CD4-positive, CD25-positive, alpha-beta regulatory T cell (primary cell): ENCODE data around the gene SYNC. TPM values are rescaled to one million over a fixed set of nuclear protein-coding genes. Genes with fewer than 3 reads are reported as not detected.

Source experiments
- ATAC-seq, 2 donors: fragments of 150-1000 bp; cut with Tn5 transposase; one replicate each; pipeline ENCODE4 v1.10.0; 2021; ENCODE audit warnings: low read depth in 2 of 2, moderate number of reproducible peaks in 2 of 2, moderate library complexity in 1 of 2
- DNase-seq, 3 donors: peaks; one replicate each; pipeline versions ENCODE4 v3.0.0 to v3.0.0-alpha.2; 2012 to 2022; ENCODE audit warnings: mixed read lengths in 1 of 3
- H3K27ac ChIP-seq: one replicate; pipeline ENCODE4 v1.7.0; 2013; ENCODE audit warnings: mild to moderate bottlenecking, low read length; ENCODE audit not compliant: insufficient read depth, poor library complexity, severe bottlenecking
- H3K27me3 ChIP-seq: one replicate; pipeline ENCODE4 v1.7.0; 2013; ENCODE audit warnings: low read length; ENCODE audit not compliant: control insufficient read depth, insufficient read depth
- H3K36me3 ChIP-seq: one replicate; pipeline ENCODE4 v1.7.0; 2013; ENCODE audit warnings: mild to moderate bottlenecking, low read length, moderate library complexity; ENCODE audit not compliant: control insufficient read depth, insufficient read depth
- H3K4me1 ChIP-seq: 2 replicates; pipeline ENCODE4 v1.7.0; 2013; ENCODE audit warnings: mild to moderate bottlenecking, low read length; ENCODE audit not compliant: insufficient read depth, control insufficient read depth, poor library complexity, severe bottlenecking
- H3K4me3 ChIP-seq: one replicate; pipeline ENCODE4 v1.7.0; 2013; ENCODE audit warnings: low read depth, mild to moderate bottlenecking, low read length, moderate library complexity
- H3K9me3 ChIP-seq, 2 experiments: 1 replicate in 1 of 2; 2 replicates in 1 of 2; pipeline ENCODE4 v1.7.0; 2013; ENCODE audit warnings: low read length in 2 of 2, mild to moderate bottlenecking in 1 of 2, moderate library complexity in 1 of 2; ENCODE audit not compliant: control insufficient read depth in 2 of 2
- H3K27ac Mint-ChIP-seq, 3 donors: one replicate each; pipeline ENCODE4 v1.8.0; 2020 to 2022; ENCODE audit warnings: mild to moderate bottlenecking in 3 of 3, mixed read lengths in 3 of 3, moderate library complexity in 2 of 3
- H3K27me3 Mint-ChIP-seq: one replicate; pipeline ENCODE4 v1.8.0; 2022; ENCODE audit warnings: mild to moderate bottlenecking, mixed read lengths
- H3K36me3 Mint-ChIP-seq: one replicate; pipeline ENCODE4 v1.8.0; 2020; ENCODE audit warnings: mixed read lengths
- H3K4me1 Mint-ChIP-seq, 4 donors: one replicate each; pipeline ENCODE4 v1.8.0; 2020 to 2022; ENCODE audit warnings: mixed read lengths in 4 of 4, mild to moderate bottlenecking in 1 of 4
- H3K4me3 Mint-ChIP-seq, 4 donors: one replicate each; pipeline ENCODE4 v1.8.0; 2020 to 2022; ENCODE audit warnings: mild to moderate bottlenecking in 4 of 4, mixed read lengths in 4 of 4, moderate library complexity in 3 of 4
- H3K9me3 Mint-ChIP-seq, 7 donors: one replicate each; pipeline ENCODE4 v1.8.0; 2020 to 2022; ENCODE audit warnings: mixed read lengths in 7 of 7, mild to moderate bottlenecking in 3 of 7, moderate library complexity in 2 of 7
- polyA plus RNA-seq, 4 donors: library from polyadenylated mRNA; unstranded; fragments of 300-500 nt; fragmentation: Illumina TruSeq; gene quantifications; one replicate each; pipeline ENCODE4 v1.2.3, GENCODE V29; 2021
- total RNA-seq: library from RNA; stranded (reverse); gene quantifications from one replicate; pipeline ENCODE4 v1.2.3, GENCODE V29; 2022

The SYNC gene
- total and polyA plus RNA-seq, 5 donors from 2014 or later: not detected

GRCh38 chr1:32743380-32744070, 41.0 kb upstream of the SYNC start:
- H3K36me3 ChIP-seq: no peaks in the 10 kb centered on the region
- H3K4me1 Mint-ChIP-seq: peaks cover 0 to 5% (median 2%) of the 10 kb centered on the region in 4 donors
- peaks cover 17% of the 10 kb centered on the region for H3K27me3 ChIP-seq
- no peaks in the 10 kb centered on the region for H3K36me3 Mint-ChIP-seq
- H3K4me3 ChIP-seq: no peak overlapping the region
- H3K9me3 ChIP-seq: no peaks in the 10 kb centered on the region
- peaks cover 4% of the 10 kb centered on the region for H3K4me1 ChIP-seq
- H3K27me3 Mint-ChIP-seq: peaks cover 56% of the 10 kb centered on the region
- peaks cover 0 to 1% (median 0%) of the 10 kb centered on the region in 7 donors for H3K9me3 Mint-ChIP-seq
- no peak overlapping the region for H3K27ac Mint-ChIP-seq
- ATAC-seq (no peak), DNase-seq (no peak)
- peak overlapping the region in 2 of 4 donors; percentile 33 to 69 for H3K4me3 Mint-ChIP-seq
- H3K27ac ChIP-seq: no peak overlapping the region

- H3K27me3 ChIP-seq: peaks cover 17% of the 10 kb centered on the region
- no peaks in the 10 kb centered on the region for H3K9me3 ChIP-seq
- H3K4me1 ChIP-seq: peaks cover 4% of the 10 kb centered on the region
- Mint-ChIP-seq H3K27me3 (peaks cover 54% of the 10 kb centered on the region), H3K27ac (no peak overlapping the region), H3K4me3 (peak overlapping the region in 2 of 4 donors; percentile 33 to 69), H3K9me3 (peaks cover 0 to 1% (median 0%) of the 10 kb centered on the region in 7 donors), H3K36me3 (no peaks in the 10 kb centered on the region), H3K4me1 (peaks cover 0 to 5% (median 2%) of the 10 kb centered on the region in 4 donors)
- DNase-seq (no peak), ATAC-seq (no peak)
- H3K36me3 ChIP-seq: no peaks in the 10 kb centered on the region
- no peak overlapping the region for H3K27ac ChIP-seq
- no peak overlapping the region for H3K4me3 ChIP-seq
Observed at GRCh38 chr1:32742956-32743355, 40.4 kb upstream of the SYNC start.

- Histone ChIP-seq H3K9me3 (no peaks in the 10 kb centered on the region), H3K4me3 (no peak overlapping the region), H3K27ac (no peak overlapping the region), H3K36me3 (no peaks in the 10 kb centered on the region), H3K4me1 (peaks cover 4% of the 10 kb centered on the region), H3K27me3 (peaks cover 17% of the 10 kb centered on the region)
- no peak for DNase-seq
- H3K4me1 Mint-ChIP-seq: peaks cover 0 to 5% (median 2%) of the 10 kb centered on the region in 4 donors
- no peaks in the 10 kb centered on the region for H3K36me3 Mint-ChIP-seq
- H3K27ac Mint-ChIP-seq: no peak overlapping the region
- H3K27me3 Mint-ChIP-seq: peaks cover 52% of the 10 kb centered on the region
- peaks cover 0 to 1% (median 0%) of the 10 kb centered on the region in 7 donors for H3K9me3 Mint-ChIP-seq
- peak overlapping the region in 2 of 4 donors; percentile 11 to 69 for H3K4me3 Mint-ChIP-seq
- ATAC-seq: no peak
Observed at GRCh38 chr1:32742199-32742947, 39.8 kb upstream of the SYNC start.

- Mint-ChIP-seq H3K36me3 (no peaks in the 10 kb centered on the region), H3K9me3 (no peaks in the 10 kb centered on the region), H3K4me1 (peaks cover 0 to 5% (median 2%) of the 10 kb centered on the region in 4 donors), H3K4me3 (peak overlapping the region in 2 of 4 donors; percentile 75 to 78), H3K27me3 (peaks cover 54% of the 10 kb centered on the region), H3K27ac (no peak overlapping the region)
- Histone ChIP-seq H3K9me3 (no peaks in the 10 kb centered on the region), H3K4me3 (no peak overlapping the region), H3K27me3 (peaks cover 17% of the 10 kb centered on the region), H3K27ac (no peak overlapping the region), H3K4me1 (peaks cover 4% of the 10 kb centered on the region), H3K36me3 (no peaks in the 10 kb centered on the region)
- DNase-seq (no peak), ATAC-seq (no peak)
Observed at GRCh38 chr1:32741413-32742198, 39.0 kb upstream of the SYNC start.

- Histone ChIP-seq H3K27me3 (peaks cover 17% of the 10 kb centered on the region), H3K4me1 (peaks cover 4% of the 10 kb centered on the region), H3K36me3 (no peaks in the 10 kb centered on the region), H3K4me3 (no peak overlapping the region), H3K27ac (no peak overlapping the region), H3K9me3 (no peaks in the 10 kb centered on the region)
- Mint-ChIP-seq H3K9me3 (no peaks in the 10 kb centered on the region), H3K4me1 (peaks cover 0 to 5% (median 2%) of the 10 kb centered on the region in 4 donors), H3K36me3 (no peaks in the 10 kb centered on the region), H3K27me3 (peaks cover 52% of the 10 kb centered on the region), H3K4me3 (peak overlapping the region in 3 of 4 donors; percentile 51 to 78 (median 75)), H3K27ac (no peak overlapping the region)
- DNase-seq (no peak), ATAC-seq (no peak)
Observed at GRCh38 chr1:32741059-32741412, 38.5 kb upstream of the SYNC start.

GRCh38 chr1:32736812-32737791, 34.5 kb upstream of the SYNC start:
- peaks cover 0 to 5% (median 0%) of the 10 kb centered on the region in 4 donors for H3K4me1 Mint-ChIP-seq
- peaks cover 37% of the 10 kb centered on the region for H3K27me3 Mint-ChIP-seq
- Histone ChIP-seq H3K9me3 (no peaks in the 10 kb centered on the region), H3K4me3 (no peak overlapping the region), H3K4me1 (peaks cover 4% of the 10 kb centered on the region), H3K27me3 (peaks cover 7% of the 10 kb centered on the region), H3K36me3 (no peaks in the 10 kb centered on the region), H3K27ac (no peak overlapping the region)
- no peaks in the 10 kb centered on the region for H3K36me3 Mint-ChIP-seq
- H3K27ac Mint-ChIP-seq: no peak overlapping the region
- ATAC-seq (no peak), DNase-seq (no peak)
- H3K4me3 Mint-ChIP-seq: no peak overlapping the region
- no peaks in the 10 kb centered on the region for H3K9me3 Mint-ChIP-seq
